ENCODE data around the gene PLBD1.

DNA sequence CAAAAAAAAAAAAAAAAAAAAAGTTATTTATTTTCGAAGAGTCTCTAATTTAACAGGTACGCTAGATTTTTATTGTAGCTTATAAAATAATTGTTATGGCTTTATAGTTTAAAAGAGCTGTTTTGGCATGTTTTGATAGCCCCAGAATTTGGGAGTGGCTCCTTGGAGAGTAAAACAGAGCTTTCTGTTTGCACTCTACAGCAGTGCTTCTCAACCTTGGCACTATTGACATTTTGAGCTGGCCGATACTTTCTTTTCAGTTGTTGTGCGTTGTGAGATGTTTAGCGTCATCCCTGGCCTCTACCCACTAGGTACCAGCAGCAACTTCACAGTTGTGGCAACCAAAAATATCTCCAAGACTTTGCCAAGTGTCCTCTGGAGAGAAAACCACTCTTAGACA, 30.6 kb downstream of the PLBD1 start:
- TF ChIP-seq POLR2AphosphoS5 (IDR thresholded peaks at IDR 0.05; ENCODE audit: low read depth, low read length) (no peak), TAF1 (IDR thresholded peaks at IDR 0.05; ENCODE audit: borderline replicate concordance, insufficient read depth, low read length) (no peak)
- TF ChIP-seq, protein P1, sequence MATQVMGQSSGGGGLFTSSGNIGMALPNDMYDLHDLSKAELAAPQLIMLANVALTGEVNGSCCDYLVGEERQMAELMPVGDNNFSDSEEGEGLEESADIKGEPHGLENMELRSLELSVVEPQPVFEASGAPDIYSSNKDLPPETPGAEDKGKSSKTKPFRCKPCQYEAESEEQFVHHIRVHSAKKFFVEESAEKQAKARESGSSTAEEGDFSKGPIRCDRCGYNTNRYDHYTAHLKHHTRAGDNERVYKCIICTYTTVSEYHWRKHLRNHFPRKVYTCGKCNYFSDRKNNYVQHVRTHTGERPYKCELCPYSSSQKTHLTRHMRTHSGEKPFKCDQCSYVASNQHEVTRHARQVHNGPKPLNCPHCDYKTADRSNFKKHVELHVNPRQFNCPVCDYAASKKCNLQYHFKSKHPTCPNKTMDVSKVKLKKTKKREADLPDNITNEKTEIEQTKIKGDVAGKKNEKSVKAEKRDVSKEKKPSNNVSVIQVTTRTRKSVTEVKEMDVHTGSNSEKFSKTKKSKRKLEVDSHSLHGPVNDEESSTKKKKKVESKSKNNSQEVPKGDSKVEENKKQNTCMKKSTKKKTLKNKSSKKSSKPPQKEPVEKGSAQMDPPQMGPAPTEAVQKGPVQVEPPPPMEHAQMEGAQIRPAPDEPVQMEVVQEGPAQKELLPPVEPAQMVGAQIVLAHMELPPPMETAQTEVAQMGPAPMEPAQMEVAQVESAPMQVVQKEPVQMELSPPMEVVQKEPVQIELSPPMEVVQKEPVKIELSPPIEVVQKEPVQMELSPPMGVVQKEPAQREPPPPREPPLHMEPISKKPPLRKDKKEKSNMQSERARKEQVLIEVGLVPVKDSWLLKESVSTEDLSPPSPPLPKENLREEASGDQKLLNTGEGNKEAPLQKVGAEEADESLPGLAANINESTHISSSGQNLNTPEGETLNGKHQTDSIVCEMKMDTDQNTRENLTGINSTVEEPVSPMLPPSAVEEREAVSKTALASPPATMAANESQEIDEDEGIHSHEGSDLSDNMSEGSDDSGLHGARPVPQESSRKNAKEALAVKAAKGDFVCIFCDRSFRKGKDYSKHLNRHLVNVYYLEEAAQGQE (IDR thresholded peaks at IDR 0.05; ENCODE audit: insufficient read depth in 1 of 2, low read depth in 2 of 2, low read length in 2 of 2) = no peak

All from PFSK-1 (cell line).